Ishikawa (cell line): ENCODE data around the gene EMC6.

Experiments used
- CEBPB ChIP-seq: IDR thresholded peaks from 2 replicates; pipeline ENCODE4 v1.6.1; 2012
- CREB1 ChIP-seq: IDR thresholded peaks from 2 replicates; pipeline ENCODE4 v1.6.1; 2012; ENCODE audit warnings: low read depth
- EGR1 ChIP-seq: IDR thresholded peaks from 2 replicates; pipeline ENCODE4 v1.6.1; 2012
- EP300 ChIP-seq: IDR thresholded peaks from 2 replicates; pipeline ENCODE4 v1.6.1; 2012; ENCODE audit warnings: borderline replicate concordance
- FOXM1 ChIP-seq: IDR thresholded peaks from 2 replicates; pipeline ENCODE4 v1.6.1; 2012; ENCODE audit warnings: low read depth, borderline replicate concordance
- NFIC ChIP-seq: IDR thresholded peaks from 2 replicates; pipeline ENCODE4 v1.6.1; 2012
- RAD21 ChIP-seq: IDR thresholded peaks from 2 replicates; pipeline ENCODE4 v1.6.1; 2012; ENCODE audit warnings: low read depth
- TAF1 ChIP-seq: IDR thresholded peaks from 2 replicates; pipeline ENCODE4 v1.6.1; 2012; ENCODE audit warnings: low read depth, mild to moderate bottlenecking
- TCF12 ChIP-seq: IDR thresholded peaks from 2 replicates; pipeline ENCODE4 v1.6.1; 2012; ENCODE audit warnings: low read depth
- TEAD4 ChIP-seq: IDR thresholded peaks from 2 replicates; pipeline ENCODE4 v1.6.1; 2012
- USF1 ChIP-seq: IDR thresholded peaks from 2 replicates; pipeline ENCODE4 v1.6.1; 2012
- YY1 ChIP-seq: IDR thresholded peaks from 2 replicates; pipeline ENCODE4 v1.6.1; 2012; ENCODE audit warnings: low read depth
- ZBTB7A ChIP-seq: IDR thresholded peaks from 2 replicates; pipeline ENCODE4 v1.6.1; 2012; ENCODE audit warnings: low read depth
- TF ChIP-seq, protein P1 (sequence below): IDR thresholded peaks from 2 replicates; pipeline ENCODE4 v1.6.1; 2012; ENCODE audit warnings: low read depth, mild to moderate bottlenecking
- TF ChIP-seq, protein P2 (sequence below): IDR thresholded peaks from 2 replicates; pipeline ENCODE4 v1.6.1; 2012

EMC6 gene

GRCh38 chr17:3641717-3642486, 26.7 kb upstream of the EMC6 start:
- no peak for TF ChIP-seq TCF12
- no peak for TF ChIP-seq TAF1
- no peak for TF ChIP-seq CEBPB
- TF ChIP-seq, protein P1, sequence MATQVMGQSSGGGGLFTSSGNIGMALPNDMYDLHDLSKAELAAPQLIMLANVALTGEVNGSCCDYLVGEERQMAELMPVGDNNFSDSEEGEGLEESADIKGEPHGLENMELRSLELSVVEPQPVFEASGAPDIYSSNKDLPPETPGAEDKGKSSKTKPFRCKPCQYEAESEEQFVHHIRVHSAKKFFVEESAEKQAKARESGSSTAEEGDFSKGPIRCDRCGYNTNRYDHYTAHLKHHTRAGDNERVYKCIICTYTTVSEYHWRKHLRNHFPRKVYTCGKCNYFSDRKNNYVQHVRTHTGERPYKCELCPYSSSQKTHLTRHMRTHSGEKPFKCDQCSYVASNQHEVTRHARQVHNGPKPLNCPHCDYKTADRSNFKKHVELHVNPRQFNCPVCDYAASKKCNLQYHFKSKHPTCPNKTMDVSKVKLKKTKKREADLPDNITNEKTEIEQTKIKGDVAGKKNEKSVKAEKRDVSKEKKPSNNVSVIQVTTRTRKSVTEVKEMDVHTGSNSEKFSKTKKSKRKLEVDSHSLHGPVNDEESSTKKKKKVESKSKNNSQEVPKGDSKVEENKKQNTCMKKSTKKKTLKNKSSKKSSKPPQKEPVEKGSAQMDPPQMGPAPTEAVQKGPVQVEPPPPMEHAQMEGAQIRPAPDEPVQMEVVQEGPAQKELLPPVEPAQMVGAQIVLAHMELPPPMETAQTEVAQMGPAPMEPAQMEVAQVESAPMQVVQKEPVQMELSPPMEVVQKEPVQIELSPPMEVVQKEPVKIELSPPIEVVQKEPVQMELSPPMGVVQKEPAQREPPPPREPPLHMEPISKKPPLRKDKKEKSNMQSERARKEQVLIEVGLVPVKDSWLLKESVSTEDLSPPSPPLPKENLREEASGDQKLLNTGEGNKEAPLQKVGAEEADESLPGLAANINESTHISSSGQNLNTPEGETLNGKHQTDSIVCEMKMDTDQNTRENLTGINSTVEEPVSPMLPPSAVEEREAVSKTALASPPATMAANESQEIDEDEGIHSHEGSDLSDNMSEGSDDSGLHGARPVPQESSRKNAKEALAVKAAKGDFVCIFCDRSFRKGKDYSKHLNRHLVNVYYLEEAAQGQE = no peak
- TF ChIP-seq FOXM1 = no peak
- TF ChIP-seq USF1 = no peak
- TF ChIP-seq EP300 = no peak

- no peak for TF ChIP-seq RAD21
- TF ChIP-seq TAF1 = no peak
- no peak for TF ChIP-seq TEAD4
- no peak for TF ChIP-seq FOXM1
- TF ChIP-seq, protein P1 = no peak
- no peak for TF ChIP-seq USF1
- no peak for TF ChIP-seq CREB1
- no peak for TF ChIP-seq NFIC
These were observed 24.7 kb upstream of the EMC6 start for GRCh38 chr17:3643889-3644349.

DNA sequence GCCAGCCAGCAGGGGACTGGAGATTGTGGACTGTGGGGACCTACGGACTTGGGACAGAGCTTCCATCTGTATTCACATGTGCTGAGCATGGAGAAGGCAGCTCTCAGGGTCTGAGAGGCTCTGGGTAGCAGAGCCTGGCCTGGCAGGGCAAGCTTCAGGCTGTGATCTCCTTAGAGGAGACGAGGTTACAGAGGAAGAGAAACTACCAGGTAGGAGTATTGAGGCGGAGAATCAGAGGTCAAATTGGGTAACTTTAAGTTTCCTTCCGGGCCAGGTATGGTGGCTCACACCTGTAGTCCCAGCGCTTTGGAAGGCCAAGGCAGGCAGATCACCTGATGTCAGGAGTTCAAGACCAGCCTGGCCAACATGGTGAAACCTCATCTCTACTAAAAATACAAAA, 23.3 kb upstream of the EMC6 start:
- no peak for TF ChIP-seq TCF12
- TF ChIP-seq FOXM1 = no peak

- TF ChIP-seq TEAD4 (no peak), NFIC (no peak), EGR1 (no peak), EP300 (no peak), RAD21 (no peak)
- TF ChIP-seq, protein P2, sequence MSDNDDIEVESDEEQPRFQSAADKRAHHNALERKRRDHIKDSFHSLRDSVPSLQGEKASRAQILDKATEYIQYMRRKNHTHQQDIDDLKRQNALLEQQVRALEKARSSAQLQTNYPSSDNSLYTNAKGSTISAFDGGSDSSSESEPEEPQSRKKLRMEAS = no peak
These were observed 21.4 kb upstream of the EMC6 start for GRCh38 chr17:3647251-3647650.

- TF ChIP-seq TEAD4 (no peak), CREB1 (no peak), NFIC (no peak), RAD21 (no peak), YY1 (no peak), ZBTB7A (no peak), FOXM1 (no peak), TAF1 (no peak), CEBPB (no peak), TCF12 (no peak), EGR1 (no peak), EP300 (no peak), USF1 (no peak)
- TF ChIP-seq, protein P1 = no peak
- TF ChIP-seq, protein P2 = no peak
These were observed 20.6 kb upstream of the EMC6 start for GRCh38 chr17:3647769-3648555.
